Activated CD4-positive, alpha-beta T cell treated with anti-CD3 and anti-CD28 coated beads for 4 hours (primary cell): ENCODE data around the gene DENND5A.
A peak's percentile ranks its signal among the peaks of the same experiment; 100 is the strongest.

Experiments
- DNase-seq, 2 donors: peaks; one replicate each; pipeline ENCODE4 v3.0.0-alpha.2; 2020

DENND5A gene

DNA sequence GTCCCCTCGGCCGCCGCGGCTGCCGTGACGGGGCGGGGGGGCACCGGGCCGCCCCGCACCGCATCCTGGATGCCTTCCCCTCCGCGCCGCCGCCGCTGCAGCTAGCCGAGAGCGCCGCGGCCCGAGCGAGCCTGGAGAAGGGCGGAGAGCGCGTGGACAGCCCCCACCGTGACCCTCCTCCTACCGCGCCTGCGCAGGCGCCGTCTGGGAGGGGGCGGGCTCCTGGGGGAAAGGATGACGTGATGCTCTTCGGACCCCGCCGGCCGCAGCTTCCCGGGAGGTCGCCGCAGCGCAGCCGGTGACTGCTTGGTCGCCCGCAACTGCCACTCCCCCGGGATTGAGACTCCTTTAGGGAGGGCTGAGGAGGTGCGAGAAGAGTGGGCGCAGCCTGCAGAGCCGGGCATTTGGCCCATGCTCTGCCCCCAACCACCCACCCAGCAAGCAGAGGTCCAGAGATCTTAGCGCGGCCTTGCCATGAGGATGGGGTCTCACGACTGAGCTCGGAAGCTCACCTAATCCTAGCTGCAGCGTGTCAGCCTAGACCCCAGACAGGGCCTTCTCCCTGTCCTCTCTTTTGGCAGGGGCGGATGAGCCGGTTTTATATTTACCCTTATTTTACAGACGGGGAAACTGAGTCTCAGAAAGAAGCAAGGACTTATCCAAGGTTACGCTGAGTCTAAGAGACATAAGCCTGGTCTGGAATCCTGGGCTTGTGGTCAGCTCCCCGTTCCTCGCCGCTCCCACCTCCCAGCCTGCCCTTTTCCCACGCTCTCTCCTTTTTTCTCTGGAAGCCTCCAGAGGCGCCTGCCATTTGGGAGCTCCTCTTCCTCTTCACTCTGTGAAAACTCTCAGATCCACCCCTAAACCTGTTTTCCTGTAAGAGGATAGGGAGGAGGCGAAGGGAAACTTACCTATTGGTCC is at the start of gene DENND5A:
Gene DENND5A, minus strand, starts transcription at position 140 of the 921 bp plus-strand sequence. CDS start 281 bp downstream, outside the sequence.
- peak; percentile 47 to 62 for DNase-seq

DNA sequence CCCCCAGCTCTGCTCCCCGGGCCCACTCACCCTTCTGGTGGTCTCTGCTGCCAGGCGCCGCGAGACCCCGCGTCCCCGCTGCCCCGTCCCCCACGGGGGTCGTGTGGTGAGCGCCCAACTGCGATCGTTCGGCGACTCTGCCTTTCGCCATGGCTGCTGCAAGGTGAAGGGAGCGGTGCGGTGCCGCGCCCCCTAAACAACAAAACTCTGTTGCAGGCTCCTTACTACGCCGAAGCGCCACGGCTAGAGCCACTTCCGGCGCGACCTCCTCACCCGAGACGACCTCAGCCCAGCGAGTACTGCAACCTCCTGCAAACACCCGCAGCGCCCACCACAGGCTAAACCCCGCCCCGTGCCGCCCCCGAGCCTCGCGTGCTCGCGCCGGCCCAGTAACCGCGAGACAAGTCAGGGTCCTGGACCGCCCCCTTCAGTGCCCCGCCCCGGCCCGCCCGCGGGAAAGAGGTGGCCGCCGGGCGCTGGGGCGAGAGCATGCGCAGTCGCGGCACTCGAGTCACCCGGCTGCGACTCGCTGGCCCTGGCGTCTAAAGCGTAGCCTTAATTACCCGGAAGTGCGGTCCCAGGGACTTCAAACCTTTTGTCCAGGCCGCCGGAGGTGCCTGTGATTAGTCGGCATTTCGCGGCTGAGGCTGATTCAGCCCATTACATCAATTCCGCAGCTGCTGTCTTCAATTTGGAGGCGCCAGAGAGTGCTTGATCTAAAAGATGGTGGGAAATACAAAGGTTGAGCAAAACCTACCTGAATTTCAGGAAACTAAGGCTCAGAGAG is 49.3 kb upstream of the DENND5A start, which contains the start of gene TMEM41B:
Gene TMEM41B, minus strand, starts transcription at position 303 of the 787 bp plus-strand sequence. Its CDS starts 152 bp downstream, at position 151.
- DNase-seq = peak; percentile 98 to 99

DNA sequence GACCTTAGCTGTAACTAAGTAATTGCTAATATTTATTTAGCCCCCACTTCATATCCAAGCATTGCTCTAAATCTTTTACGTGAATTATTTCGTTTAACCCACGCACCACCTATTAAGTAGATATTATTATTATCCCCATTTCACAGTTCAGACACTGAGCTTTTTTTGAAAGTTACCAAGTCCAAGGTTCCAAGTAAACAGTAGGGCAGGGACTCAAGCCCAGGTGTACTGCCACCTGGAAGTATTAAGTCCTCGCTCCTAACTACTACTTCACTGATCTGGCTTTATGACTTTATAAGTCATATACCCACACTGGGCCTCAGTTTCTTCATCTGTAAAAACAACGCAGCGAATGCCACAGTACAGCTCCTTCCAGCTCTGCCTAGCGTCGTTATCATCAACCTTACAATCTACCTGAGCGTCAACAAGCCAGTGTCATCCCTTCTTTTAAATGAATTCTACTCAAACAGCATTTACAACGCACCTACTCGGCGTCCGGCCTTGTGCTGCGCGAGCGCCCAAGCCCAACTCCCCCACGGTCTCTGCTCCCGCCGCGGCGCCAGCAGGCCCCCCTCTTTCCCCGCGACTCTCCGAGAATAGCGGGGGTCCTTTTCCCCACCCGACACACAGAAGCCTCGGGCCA is 48.6 kb upstream of the DENND5A start:
- peak in 1 of 2 donors; percentile 11 for DNase-seq

DNA sequence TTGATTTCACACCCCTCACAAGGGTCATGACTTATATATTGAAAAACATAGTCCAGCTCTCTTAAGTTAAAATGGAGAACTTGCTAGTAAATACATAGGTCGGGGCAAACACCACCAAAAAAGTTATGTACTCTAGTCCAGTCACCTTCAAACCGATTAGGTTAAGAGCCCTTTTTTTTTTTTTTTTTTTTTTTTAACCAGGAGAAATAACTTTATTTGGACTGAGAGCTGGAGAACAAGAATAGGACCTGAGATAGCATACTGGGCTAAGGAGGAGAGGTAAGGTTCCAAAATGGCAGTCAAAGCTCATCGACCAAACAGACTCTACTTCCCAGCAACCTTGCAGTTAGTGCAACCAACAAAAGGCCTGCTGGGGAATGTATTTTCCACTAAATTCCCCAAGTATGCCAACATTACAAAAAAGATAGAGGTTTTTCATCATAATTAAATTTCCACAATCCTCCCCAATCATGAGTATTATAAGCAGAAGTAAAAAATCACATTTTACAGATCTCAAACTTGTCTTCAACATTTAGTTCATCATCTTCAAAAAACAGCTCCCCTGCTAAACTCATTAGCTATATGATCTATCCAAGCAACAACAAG is 45.4 kb upstream of the DENND5A start:
- no peak for DNase-seq

DNA sequence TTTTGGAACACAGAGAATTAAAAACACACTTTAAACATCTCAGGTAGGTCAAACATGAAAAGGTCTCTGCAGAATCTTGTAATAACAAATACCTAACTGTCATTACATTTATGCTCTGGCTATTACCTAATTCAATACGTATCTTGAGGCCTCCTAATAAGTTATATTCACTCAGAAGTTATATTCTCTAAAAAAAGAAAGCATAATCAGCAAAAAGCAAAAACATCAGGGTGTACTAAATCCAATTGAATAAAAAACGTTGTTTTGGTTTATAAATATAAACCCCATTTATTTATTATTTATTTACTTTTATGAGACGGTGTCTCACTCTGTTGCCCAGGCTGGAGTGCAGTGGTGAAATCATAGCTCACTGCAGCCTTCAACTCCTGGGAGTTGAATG is 39.0 kb upstream of the DENND5A start:
- DNase-seq = no peak

DNA sequence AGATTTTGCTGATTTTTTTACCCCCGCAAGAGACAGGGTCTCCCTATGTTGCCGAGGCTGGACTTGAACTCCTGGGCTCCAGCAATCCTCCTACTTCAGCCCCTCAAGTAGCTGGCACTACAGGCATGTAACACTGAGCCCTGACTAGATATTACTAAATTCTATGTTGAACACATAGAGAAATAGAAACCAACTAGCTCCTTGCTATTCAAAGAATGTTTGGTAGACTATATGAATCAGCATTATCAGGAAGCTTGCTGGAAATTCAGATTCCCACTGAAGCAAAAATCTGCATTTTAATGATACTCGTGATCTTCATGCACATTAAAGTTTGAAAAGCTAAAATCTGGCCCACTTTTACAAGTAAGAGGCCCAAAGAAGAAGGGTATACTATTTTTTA is 37.3 kb upstream of the DENND5A start:
- DNase-seq = no peak

DNA sequence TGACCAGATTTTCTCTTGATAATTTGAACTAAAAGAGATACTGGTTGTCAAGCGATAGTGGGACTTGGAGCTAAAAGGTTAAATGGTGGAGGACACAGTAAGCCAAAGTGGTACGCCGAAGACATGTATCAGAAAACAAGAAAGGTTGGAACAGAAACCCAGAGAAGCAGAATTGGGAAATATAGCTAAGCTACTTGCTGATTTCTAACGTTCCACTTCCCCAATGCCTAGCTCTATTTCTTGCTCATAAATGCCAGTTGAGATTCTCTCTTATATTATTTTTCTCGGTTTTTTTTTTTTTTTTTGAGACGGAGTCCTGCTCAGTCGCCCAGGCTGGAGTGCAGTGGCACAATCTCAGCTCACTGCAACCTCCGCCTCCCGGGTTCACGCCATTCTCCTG is 36.6 kb upstream of the DENND5A start:
- DNase-seq = no peak

DNA sequence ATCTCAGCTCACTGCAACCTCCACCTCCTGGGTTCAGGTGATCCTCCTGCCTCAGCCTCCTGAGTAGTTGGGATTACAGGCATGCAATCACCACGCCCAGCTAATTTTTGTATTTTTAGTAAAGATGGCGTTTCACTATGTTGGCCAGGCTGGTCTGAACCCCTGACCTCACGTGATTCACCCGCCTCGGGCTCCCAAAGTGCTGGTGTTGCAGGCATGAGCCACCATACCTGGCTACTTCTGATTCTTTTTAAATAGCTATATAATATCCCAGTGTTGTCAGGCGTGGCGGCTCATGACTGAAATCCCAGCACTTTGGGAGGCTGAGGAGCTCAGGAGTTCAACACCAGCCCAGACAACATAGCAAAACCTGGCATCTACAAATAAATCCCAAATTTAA is 28.5 kb upstream of the DENND5A start:
- no peak for DNase-seq

DNA sequence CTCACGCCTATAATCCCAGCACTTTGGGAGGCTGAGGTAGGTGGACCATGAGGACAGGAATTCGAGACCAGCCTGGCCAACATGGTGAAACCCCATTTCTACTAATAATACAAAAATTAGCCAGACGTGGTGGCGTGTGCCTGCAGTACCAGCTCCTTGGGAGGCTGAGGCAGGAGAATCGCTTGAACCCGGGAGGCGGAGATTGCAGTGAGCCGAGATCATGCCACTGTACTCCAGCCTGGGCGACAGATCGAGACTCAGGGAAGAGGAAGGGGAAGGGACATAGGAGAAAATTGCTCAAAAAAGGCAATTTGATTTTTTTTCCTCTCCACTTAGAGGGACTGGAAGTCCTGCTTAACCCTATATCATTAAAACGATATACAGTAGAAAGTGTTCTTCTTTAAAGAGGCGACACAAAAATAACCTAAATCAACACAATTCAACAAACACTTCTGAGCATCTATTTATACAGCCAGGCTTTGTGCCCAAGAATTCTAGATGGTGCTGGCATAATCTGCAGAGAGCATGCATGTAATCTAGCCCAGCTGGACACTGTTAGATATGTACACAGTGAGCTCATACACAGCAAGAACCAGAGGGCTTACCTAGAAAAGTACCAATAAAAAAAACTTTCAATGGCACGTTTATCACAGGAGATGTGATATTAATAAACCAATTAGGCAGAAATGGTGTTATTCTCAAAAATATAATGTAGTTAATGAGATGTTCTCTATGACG is 20.9 kb upstream of the DENND5A start:
- no peak for DNase-seq

DNA sequence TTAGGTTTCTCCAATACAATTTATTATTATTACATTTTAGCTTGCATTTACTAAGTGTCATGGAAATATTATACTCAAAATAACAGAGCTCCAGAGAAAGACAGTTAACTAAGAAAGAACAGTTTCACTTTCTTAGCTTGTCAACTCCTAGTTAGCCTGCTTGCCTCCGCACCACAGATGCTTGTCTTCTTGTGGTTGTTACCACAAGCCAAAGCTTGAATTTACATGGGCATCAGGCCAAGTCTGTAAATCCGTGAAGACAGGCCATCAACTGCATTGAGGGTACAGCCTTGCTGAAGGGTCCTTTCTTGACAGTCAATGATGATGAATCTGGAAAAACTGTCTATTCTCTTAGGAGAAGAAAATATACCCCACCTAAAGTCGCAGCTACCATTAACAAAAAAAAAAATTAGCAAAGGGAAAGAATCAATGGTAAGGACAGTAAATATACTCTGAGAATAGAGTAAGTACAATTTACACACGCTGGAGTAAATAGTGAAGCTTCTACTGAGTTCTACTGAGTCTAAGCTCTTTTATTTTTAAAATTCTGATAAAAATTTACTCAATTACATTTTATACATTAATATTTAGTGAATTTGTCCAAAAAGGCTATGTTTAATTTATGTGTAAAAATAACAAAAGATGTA is 15.6 kb upstream of the DENND5A start:
- DNase-seq = peak; percentile 47 to 57

DNA sequence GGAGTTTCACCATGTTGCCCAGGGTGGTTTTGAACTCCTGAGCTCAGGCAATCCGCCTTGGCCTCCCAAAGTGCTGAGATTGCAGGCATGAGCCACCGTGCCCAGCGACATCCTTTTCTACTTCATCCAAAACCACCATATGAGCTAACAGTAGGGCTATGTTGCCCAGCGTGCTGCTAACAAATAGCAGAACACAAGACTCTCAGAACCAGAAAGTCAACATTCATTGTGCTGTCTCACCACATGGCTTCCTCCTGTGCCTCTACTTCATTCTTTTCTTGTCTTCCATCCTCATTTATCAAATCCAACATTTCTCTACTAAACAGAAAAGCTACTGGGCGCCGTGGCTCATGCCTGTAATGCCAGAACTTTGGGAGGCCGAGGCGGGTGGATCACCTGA is 12.0 kb upstream of the DENND5A start:
- no peak for DNase-seq

DNA sequence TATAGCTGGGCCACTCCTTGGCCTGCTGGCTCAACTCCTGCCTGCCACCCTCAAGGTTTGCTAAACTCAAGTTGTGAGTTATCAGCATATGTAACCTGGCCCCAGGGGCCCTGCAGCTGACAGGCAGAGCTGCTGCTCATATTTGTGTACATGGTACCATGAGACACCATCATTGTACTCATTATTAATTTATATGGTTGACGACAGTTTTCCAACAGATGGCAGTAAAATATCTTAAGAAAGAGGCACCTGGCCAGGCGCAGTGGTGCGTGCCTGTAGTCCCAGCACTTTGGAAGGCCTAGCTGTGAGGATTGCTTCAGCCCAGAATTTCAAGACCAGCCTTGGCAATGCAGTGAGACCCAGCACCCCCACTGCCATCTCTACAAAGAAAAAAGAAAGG is 11.4 kb upstream of the DENND5A start:
- no peak for DNase-seq

DNA sequence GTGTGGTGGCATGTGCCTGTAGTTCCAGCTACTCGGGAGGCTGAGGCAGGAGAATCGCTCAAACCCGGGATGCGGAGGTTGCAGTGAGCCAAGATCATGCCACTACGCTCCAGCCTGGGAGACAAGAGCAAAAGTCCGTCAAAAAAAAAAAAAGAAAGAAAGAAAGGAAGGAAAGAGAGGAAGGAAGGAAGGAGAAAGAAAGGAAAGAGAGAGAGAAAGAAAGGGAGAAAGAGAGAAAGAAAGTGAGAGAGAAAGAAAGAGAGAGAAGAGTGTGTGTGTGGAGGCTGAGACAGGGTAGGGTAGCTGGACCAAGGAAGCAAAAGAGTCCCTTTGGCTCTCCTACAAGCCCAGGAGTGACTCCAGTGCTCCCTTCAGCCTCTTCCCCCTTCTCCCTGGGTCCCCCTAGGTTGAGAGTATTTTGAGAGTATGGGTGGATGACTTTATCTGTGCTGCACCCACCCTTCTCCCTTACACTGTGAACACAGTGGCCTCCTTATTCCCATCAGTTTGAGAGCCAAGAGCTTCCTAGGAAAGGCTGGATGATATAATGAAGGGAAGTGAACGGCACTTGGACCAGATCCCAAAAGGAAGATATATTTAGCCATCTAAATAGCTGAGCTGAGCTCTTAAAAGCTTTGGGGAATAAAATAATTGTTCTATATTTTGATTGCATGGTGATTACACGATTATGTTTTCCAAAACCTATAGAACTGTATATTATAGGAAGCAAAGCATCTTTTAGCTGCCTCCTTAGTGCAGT is 9.5 kb upstream of the DENND5A start:
- no peak for DNase-seq

DNA sequence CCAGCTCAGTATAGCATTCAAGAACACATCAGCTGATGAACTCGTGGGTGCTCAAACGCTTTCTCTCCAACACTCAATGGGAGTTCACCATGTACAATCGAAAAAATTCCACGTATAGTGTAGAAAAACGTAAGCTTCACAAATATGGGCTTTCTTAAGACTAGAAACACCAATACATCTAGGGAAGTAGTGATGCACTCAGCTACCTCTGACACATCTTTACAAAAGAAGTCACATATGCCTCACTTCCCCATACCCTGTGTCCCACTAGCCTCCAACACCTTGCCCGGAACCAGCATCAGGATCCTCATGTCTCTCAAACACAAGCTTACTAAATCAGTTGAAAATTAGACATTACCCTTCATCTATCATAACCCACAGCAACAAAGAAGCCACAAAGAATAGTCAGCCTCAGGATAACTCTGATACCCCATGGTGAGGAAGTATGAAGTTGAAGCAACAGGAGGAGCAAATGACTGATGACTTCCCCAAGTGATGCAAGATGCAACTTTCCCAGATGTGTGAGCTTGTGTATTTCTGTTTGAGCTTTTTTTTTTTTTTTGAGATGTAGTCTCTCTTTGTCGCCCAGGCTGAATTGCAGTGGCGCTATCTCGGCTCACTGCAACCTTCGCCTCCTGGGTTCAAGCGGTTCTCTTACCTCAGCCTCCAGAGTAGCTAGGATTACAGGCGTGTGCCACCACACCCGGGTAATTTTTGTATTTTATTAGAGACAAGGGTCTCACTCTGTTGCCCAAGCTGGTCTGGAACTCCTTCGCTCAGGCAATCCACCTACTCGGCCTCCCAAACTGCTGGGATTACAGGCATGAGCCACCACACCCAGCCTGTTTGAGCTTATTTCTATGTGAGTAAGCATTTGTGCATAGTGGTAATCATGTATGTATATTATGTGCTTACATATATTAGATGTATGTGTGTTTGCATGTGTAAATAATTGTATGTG is 8.5 kb upstream of the DENND5A start:
- no peak for DNase-seq

DNA sequence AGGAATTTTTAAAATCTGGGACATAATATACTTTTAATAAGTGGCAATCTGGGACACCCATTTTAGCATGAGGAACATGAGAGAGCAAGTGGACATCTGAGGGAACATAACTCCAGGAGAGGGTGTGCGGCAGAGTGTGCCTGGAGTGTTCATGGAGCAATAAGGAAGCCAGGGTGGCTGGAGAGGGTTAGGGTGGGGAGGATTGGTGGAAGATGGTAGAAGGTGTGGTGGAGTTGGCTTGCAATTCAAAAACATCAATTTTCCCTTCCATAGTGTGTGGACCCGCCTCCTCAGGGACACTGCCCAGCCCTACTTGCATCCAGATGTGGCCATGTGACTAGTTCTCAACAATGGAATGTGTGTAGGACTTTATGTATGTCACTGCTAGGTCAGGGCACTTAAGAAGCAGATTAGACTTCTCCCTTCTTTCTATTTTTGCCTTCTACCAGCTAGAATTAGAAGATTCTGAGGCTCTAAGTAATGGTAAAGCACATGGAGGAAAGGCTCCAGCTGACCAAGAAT is 4.4 kb upstream of the DENND5A start:
- DNase-seq = no peak

DNA sequence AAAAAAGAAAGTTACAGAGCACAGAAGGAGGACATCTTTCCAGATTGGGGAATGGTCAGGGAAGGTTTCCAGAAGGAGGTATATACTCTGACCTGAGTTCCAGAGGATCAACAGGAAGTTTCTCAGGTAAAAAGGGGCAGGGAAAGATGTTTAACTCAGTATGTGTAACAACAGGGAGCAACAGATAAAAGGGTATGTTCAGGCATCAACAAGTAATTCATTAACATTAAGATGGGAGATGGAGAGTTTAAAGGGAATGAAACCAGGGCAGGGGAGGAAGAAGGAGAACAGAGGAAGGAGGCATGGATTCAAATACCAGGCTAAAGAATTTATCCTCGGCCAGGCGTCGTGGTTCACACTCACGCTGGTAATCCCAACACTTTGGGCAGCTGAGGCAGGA is 2.5 kb upstream of the DENND5A start:
- no peak for DNase-seq

DNA sequence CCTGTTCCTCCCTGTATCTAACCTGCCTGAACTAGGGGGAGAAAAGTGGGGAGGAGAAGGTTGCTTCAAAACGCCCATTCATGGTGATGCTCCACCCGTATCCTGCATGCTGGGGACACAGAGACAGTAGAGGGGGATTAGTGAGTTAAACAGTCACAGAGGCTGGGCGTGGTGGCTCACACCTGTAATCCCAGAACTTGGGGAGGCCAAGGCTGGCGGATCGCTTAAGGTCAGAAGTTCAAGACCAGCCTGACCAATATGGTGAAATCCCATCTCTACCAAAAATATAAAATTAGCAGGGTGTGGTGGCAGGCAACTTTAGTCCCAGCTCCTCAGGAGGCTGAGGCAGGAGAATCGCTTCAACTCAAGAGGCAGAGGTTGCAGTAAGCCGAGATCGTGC is 1.8 kb upstream of the DENND5A start:
- no peak for DNase-seq

DNA sequence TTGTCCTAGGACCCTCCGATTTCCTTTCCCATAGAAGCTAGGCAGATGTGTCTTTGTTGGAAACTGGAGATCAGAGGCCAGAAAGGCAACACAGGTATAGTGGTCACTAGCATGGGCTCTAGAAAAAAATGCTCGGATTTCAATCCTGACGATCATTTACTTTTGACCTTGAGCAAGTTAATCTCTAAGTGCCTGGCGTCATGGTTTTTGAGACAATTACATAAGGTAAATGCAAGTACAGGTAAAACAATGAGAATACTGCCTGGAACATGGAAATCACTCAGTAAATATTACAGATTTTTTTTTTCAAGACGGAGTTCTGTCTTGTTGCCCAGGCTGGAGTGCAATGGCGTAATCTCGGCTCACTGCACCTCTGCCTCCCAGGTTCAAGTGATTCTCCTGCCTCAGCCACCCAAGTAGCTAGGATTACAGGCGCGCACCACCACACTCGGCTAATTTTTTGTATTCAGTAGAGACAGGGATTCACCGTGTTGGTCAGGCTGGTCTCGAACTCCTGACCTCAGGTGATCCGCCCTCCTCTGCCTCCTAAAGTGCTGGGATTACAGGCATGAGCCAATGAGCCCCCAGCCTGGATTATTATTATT is 1.1 kb upstream of the DENND5A start:
- no peak for DNase-seq
